NCI-H446 treated with DMSO at 0.1 percent for 48 hours (cell line): Measurements from ENCODE around the gene SLC17A7.
"Not testable (repeated sequence)": the region's sequence is repeated elsewhere in the genome, so short reads cannot be mapped to it uniquely, and the experiment has no call there.

Experiments
- DNase-seq: peaks from one replicate; lab custom pipeline; 2025; lab: John Stamatoyannopoulos, UW

SLC17A7 gene

DNA sequence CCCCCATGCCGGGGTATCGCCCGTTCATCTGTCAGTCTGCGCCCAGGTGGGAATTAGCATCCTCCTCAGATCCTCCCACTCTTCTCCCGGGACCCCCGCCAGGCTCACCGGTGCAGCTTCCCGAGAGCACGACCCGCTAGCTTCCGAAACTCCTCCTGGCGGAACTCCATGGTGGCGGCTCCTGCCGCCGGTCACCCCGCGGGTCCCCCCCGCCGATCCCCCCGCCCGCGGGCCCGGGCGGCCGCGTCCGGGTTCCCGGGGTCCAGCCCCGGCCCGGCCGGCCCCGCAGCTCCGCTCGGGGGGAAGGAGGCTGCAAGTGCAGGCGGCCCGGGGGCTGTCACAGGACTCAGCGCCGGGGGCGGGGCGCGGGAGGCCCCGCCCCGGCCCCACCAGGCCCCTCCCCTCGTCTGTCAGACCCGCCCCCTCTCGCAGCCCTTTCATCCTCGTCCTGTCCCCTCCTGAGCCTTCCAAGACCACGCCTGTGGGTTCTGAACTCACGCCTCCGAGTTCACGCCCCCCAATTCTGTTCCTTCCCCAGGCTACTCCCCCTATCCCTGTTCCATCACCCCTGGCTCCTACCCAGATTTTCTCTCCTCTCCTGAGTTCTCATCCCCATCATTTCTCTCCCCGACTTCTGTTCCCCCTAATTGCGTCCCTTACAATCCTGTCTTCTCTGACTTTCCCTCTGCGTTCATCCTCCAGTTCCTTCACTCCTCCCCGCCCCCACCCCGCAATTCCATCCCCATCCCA lies at the start of gene SLC17A7:
Gene SLC17A7, minus strand, starts transcription at position 318 of the 750 bp plus-strand sequence. Its CDS starts 148 bp downstream, at position 170.
- DNase-seq: no peak

DNA sequence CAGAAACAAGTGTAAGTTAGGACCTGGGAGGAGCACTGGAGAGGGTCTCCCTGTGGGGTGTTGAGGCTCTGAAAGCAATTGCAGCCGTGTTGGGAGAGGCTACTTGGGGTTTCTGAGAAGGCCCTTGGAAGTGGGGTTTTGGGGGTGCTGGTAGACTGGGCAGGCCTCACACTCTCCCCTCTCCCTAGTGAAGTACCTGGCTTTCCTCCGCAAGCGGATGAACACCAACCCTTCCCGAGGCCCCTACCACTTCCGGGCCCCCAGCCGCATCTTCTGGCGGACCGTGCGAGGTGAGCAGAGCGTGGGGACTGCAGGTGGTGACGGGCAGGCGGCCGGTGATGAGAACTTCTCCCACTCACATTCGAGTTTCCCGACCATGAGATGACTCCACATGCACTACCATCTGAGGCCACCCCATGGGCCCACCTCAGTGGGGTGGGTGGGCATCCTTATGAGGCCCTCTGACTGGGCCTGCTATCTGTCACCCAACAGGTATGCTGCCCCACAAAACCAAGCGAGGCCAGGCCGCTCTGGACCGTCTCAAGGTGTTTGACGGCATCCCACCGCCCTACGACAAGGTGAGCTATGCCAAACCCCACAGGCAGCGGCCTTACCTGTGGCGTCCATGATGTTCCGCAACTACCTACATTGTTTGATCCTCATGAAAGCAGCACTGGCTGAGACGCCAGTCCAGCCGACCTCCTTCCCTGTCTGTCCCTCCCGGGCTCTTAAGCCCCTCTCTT lies 49.1 kb upstream of the SLC17A7 start:
- DNase-seq: no peak

DNA sequence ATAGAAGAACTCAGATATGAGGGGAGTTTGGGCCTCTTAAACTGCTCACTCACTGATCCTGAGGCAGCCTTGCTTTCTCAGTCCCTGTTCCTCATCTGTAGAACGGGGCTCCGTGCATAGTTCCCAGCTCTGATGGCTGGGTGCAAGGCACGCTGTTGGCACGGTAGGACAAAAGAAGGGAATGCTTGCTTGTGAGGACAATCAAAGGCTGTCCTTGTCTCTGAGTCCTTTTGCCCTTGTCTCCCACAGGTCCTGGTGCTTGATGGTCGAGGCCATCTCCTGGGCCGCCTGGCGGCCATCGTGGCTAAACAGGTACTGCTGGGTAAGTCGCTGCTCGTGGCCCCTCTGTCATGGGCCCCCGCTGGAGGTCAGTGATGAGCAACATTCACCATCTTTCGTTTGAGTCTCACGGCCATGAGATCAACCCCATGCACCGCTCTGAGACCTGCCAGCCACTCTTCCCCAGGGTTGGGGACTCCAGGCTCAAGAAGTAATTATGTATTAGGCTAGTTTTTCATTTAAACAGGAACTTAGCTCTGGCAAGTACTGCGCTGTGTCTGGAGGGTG lies 48.4 kb upstream of the SLC17A7 start:
- no peak for DNase-seq

DNA sequence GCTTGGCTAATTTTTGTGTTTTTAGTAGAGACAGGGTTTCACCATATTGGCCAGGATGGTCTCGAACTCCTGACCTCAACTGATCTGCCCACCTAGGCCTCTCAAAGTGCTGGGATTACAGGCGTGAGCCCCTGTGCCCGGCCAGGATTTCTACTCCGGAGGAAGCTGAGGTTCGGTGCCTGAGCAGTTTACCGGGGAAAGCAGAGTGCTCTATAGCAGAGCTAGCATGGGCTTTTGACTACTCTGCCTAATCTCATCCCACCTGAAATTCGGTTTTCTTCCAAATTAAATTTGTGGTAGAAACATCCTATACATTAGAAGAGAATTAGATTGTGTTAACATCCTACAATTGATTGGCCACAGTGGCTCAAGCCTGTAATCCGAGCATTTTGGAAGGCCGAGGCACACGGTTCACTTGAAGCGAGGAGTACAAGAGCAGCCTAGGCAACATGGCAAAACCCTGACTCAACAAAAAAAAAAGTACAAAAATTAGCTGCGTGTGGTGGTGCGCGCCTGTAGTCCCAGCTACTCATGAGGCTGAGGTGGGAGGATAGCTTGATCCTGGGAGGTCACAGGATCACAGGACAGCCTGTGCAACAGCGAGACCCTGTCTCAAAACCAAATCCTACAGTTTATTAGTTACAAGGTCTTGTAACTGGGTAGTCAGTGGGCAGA lies 47.7 kb upstream of the SLC17A7 start:
- DNase-seq: no peak

DNA sequence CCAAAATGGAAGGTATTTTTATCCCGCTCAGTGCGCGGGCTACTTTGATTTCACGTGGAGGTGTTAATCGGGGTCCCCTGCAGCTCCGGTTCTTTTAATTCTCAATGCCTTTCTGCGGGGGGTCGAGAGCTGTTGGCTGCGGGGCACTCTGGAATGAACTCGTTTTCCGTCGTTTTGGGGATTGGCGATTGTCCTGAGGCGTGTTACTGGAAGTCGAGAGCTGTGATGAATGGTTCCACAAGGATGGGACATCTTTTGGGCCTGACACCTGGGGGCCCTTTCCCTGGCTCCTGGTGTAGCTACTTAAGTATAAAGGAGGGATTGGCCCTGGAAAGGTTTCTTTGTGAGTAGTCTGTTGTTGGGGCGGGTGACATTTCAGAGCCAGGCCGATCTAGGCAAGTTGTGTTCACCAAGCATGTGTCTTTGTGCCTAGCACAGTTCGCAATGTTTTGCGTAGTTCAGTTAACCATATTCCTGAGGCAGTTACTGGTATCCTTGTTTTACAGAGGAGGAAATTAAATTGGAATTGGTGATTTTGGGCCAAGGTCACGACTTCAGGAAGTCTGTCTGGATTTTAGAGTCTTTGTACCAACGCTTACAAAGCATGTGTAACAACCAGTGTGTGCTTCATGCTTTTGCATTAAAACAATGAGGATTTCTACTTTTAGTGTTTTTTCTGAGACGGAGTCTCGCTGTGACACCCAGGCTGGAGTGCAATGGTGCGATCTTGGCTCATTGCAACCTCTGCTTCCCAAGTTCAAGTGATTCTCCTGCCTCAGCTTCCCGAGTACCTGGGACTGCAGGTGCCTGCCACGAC lies 46.9 kb upstream of the SLC17A7 start:
- no peak for DNase-seq

DNA sequence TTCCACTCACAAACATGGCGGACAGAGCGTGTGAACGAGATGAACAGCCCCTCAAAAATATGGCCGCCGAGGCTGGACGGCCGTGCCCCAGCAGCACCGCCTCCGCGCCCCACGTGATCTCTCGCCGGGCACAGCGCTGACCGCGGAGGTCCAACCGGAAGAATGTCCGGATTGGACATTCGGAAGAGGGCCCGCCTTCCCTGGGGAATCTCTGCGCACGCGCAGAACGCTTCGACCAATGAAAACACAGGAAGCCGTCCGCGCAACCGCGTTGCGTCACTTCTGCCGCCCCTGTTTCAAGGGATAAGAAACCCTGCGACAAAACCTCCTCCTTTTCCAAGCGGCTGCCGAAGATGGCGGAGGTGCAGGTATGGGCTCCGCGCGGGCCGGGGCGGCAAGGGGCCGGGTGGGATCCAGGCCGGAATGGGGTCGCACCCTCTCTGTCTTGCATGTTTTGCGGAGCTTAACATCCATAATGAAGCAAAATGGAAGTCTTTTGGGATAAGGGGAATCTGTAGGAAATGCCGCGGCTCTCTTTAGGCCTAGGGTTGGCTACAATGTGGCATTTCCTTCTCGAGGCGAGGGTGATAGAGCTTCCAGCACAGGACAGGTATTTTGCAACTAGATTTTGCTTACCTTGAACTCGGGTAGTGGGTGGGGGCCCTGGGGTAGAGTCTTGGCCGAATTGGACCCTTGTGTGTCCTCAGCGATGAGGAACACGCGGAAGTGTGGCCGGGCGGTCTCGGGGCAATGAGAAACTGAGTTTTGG lies 46.1 kb upstream of the SLC17A7 start, which contains the start of gene RPL13A:
Gene RPL13A, plus strand, starts transcription at position 332 of the 769 bp plus-strand sequence. Its CDS starts 22 bp downstream, at position 354.
- peak; percentile 99 for DNase-seq

DNA sequence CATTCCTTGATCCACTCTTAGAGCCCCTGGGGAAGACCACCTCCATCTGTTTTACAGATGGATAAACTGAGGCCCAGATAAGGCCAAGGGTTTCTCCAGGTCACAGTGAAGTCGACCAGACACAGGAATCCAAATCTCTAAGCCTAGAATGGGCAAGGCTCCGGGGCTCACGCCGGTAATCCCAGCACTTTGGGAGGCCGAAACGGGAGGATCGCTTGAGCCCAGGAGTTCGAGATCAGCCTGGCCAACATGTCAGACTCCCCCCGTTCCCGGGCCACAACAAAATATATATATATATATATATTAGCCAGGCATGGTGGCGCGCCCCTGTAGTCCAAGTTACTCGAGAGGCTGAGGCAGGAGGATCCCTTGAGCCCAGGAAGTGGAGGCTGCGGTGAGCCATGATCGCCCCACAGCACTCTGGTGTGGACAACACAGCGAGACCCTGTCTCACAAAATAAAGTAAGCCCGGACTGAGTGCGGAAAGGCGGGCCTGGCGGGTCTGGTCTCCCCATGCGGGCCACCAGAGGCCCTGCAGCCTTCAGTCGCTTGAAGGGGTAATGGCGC lies 45.5 kb upstream of the SLC17A7 start:
- no peak for DNase-seq

DNA sequence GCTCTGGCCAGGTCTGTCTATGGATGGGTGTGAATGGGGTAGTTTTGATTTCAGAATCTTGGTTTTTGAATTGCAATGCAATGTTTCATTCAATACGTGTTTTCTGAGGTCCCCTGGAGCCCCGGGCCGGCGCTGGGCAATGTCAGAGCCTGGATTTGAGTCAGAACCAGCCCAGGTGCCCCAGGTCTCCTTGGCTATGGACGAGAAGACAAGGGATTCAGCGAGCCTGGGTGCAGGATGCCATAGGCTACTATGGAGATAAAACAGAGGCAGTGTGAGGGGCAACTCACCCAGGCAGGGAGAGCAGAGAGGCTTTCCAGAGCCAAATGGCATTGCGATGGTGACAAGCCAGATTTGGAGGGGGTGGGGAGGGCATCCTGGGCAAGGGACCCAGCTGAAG lies 44.9 kb upstream of the SLC17A7 start:
- DNase-seq: no peak

DNA sequence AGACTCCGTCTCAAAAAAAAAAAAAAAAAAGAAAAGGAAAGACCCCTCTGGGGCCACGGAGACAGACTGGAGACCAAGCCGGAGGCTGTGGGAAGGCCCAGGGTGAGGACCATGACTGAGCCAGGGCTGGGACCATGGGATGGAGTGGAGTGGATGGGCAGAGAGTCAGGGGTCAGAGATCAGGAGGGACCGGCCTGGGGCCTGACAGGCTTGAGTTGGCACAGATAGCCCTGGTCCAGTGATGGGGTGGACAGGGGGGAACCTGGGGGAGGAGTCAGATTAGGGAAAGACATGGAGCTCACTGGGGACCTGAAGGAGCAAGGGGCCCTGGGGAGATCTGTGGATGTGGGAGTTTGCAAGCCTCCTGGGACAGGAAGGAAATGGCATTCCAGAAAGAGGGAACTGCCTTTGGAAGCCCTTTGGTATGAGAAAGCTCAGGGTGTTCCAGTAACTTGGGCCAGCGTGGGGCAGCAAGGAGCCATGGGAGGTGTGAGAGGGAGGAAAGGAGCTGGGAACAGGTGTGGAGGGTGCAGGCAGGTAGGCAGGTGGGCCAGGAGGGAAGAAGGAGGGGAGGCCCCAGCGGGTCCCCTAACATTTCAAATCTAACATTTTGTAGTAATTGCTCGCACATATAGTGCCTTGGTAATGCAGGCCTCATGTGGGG lies 39.8 kb upstream of the SLC17A7 start:
- DNase-seq: no peak

DNA sequence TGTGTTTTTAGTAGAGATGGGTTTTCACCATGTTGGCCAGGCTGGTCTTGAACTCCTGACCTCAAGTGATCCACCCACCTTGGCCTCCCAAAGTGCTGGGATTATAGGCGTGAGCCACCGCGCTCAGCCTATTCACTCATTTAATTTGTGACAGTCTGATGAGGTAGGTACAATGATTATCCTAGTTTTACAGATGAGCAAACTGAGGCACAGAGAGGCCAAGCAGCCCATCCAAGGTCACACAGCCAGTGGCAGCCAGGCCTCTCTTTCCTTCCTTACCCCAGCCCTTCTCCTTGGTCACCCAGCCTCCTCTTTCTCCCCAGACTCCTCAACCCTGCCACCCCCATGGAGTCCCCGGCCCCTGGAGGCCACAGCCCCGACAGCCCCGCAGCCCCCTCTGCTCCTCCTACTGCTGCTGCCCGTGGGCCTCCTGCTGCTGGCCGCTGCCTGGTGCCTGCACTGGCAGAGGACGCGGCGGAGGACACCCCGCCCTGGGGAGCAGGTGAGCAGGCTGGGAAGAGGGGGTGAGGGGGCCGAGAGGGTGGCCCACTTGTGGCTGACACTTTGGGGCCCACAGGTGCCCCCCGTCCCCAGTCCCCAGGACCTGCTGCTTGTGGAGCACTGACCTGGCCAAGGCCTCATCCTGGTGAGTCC lies 38.8 kb upstream of the SLC17A7 start:
- no peak for DNase-seq

DNA sequence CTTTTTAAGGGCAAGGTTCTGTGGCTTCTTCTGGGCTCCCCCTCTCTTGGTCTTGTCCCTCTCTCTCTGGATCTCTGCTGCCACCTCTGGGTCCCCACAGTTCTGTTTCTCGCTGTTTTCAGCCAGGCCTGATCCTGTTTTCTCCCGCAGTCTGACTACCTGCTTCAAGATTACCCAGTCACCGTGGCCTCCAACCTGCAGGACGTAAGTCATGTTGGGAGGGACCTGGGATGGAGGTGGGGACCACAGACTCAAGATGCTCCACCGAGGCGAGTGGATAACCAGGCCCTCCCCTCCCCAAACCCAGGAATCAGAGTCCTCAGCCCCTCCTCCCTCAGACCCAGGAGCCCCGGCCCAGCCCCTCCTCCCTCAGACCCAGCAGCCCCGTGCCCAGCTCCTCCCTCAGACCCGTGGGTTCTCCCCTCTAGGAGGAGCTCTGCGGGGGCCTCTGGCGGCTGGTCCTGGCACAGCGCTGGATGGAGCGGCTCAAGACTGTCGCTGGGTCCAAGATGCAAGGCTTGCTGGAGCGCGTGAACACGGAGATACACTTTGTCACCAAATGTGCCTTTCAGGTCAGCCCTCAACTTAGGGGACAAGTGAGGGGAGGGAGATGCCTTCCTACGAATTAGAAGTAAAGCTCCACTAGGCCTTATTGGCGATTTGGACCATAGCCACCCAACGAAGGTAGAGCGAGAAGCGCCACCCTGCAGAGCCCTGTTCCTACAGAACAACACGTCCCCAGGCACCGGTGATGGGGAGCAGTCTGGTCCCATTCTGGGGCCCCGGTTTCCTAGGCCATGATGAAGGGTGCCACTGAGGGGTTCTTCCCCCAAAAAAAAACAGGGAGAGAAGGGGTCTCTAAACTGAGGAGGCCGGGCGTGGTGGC lies 34.9 kb upstream of the SLC17A7 start:
- no peak for DNase-seq

DNA sequence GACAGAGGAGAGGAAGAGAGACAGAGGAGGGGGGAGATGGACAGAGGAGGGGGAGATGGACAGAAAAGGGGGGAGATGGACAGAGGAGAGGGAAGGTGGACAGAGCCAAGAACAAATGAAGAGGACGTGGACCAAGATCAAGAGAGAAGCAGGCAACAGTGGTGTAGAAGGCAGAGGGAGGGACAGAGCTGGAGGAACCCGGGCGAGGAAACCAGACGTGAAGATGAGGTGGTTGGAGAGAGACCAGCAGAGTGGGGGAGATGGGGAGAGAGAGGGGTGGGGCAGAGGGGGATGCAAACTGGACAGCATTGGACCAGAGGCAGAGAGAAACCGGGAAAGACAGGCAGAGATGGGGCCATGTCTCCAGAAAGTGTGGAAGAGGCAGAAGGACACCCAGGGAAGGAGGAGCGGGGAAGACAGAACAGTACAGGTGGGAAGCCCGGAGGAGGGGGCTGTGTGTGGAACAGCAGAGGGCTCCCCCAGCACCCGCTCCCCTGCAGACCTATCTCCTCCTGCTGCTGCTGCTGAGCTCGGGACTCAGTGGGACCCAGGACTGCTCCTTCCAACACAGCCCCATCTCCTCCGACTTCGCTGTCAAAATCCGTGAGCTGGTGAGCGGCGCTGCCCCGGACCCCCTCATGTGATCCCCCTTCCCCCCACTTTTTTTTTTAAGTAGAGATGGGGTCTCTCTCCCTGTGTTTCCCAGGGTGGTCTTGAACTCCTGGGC lies 34.0 kb upstream of the SLC17A7 start:
- no peak for DNase-seq

DNA sequence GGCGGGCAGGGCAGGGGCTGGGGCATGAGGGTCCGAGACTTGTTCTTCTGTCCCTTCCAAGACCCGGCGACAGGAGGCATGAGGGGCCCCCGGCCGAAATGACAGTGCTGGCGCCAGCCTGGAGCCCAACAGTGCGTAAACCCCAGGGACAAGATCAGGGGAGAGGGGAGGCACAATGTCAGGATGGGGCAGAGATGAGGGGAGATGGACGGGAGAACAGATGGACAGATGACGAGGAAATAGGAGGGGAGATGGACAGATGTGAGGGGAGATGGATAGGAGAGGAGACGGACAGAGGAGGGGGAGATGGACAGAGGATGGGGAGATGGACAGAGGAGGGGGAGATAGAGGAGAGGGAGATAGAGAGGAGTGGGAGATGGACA lies 33.2 kb upstream of the SLC17A7 start:
- no peak for DNase-seq

DNA sequence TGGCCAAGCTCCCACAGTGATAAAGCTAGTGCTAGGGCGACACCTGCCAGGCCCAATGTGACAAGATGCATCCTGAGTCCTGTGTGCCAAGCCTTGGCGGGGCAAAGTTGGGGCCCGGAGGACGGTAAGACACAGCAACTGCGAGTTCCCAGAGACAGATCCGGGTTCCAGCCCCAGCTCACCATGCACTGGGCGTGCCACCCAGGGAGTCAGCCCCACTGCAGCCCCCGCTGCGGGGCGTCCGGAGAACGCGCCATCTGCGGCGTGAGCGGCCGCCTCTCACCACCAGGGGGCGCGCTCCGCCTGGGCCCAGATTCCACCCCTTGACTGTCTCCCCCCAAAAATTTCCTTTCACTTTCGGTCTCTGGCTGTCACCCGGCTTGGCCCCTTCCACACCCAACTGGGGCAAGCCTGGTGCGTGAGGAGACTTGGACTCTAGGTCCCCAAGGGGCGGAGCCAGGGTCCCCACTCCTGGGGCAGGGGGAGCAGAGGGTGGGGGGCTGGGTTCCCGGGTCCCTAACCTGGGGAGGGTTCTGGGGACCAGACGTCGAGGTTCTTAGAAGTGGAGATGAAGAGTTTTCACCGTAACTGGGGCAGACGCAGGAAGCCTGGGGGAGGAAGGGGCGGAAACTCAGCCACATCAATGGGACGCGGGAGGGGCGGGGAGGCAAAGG lies 32.7 kb upstream of the SLC17A7 start, which contains the start of gene FLT3LG:
Gene FLT3LG, plus strand, starts transcription at position 348 of the 674 bp plus-strand sequence. CDS start 425 bp downstream, outside the sequence.
- DNase-seq: no peak

DNA sequence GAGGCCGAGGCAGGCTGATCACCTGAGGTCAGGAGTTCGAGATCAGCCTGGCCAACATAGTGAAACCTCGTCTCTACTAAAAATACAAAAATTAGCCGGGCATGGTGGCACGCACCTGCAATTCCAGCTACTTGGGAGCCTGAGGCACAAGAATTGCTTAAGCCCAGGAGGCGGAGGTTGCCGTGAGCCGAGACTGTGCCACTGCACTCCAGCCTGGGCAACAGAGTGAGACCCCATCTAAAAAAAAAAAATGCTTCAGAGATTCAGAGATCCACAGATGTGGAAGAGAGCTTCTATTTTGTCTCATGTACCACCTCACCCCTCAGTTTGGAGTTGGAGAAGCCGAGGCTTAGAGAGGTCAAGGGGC lies 32.2 kb upstream of the SLC17A7 start:
- not testable (repeated sequence) for DNase-seq

DNA sequence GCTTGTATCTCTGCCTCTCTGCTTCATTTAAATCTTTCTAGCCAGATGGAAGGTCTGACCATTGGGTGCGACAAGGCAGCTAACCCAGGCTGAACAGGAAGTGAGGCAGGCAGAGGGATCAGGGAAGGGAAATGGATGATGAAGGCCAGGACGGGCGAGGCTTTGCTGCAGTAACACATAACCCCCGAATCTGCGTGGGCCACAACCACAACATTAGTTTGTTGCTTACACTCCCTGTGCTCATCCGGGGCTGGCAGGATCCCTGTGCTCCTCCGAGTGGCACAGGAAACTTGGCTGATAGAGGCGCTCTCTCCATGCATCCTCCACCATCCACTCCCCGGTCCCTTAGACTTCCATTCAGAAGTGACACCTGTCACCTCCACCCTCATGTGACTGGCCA lies 31.6 kb upstream of the SLC17A7 start:
- DNase-seq: no peak

DNA sequence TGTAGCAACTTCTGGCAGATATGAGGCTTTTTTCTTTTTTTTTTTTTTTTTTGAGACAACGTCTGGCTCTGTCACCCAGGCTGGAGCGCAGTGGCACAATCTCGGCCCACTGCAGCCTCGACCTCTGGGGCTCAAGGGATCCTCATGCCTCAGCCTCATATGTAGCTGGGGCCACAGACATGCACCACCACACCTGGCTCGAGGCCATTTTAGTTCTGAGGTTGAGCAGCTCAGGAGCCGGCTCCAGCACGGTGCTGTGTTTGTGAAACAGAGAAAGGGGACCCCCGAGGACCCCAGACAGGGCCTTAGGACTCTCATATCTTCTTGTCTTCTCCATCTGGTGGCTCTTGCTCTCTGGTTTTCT lies 29.3 kb upstream of the SLC17A7 start:
- DNase-seq: no peak
